ENCODE results near the gene ACO2.

The ACO2 gene

GRCh38 chr22:41491374-41492100 lies 22.6 kb downstream of the ACO2 start:
- no peak for DNase-seq

DNA sequence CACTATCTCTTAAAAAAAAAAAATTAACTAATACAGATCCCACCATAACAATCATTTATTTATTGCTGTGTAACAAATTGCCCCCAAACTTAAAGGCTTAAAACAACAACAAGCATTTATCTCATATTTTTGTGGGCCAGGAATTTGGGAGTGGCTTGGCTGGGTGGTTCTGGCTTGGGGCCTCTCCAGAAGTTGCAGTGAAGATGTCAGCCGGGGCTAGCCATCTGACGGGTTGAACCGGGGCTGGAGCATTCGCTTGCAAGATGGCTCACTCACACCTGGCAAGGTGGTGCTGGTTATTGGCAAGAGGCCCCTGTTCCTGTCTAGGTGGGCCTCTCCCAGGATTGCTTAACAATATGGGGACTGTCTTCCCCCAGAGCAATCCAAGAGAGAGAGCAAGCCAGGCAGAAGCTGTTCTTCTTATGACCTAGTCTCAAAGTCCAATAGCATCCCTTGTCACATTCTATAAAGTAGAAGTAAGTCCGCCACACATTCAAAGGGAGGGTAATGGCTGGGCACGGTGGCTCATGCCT lies 29.5 kb downstream of the ACO2 start:
- DNase-seq, result no peak

DNA sequence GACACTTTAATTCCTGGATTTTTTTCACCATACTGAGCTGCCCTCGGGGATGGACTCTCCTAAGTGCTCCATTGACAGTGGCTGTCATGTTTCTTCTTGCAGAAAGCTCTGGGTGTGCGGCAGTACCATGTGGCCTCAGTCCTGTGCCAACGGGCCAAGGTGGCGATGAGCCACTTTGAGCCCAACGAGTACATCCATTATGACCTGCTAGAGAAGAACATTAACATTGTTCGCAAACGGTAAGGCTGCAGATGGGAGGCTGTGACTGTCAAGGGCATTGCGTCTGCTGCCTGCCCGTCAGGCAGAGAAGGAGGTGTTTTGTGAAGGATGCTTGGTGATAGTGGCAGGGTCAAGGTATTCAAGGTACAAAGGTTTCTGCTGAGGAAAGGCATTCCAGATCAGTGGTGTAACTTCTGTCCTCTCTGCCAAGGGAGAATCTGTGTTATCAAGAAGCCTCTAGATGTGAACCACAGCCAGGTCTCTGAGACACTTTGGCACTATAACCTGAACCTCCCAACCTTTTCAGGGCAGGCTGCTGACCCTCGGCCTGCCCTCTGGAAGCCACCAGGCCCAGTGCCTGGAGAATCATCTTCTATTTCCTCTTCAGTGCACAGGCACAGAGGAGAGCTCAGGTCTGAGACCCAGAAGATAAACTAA lies 30.8 kb downstream of the ACO2 start:
- DNase-seq, result no peak

DNA sequence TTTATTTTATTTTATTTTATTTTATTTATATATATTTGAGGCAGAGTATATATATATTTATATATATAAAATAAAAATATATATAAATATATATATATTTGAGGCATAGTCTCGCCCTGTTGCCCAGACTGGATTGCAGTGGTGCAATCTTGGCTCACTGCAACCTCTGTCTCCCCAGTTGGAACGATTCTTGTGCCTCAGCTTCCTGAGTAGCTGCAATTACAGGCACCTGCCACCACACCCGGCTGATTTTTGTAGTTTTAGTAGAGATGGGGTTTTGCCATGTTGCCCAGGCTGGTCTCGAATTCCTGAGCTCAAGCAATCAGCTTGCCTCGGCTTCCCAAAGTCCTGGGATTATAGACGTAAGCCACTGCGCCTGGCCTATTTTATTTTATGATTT lies 31.4 kb downstream of the ACO2 start:
- no peak for DNase-seq

- DNase-seq, result peak in 1 of 2 experiments; percentile 18
Observed at GRCh38 chr22:41501209-41501608, 32.3 kb downstream of the ACO2 start.

GRCh38 chr22:41504397-41504796 lies 35.5 kb downstream of the ACO2 start:
- no peak for DNase-seq

GRCh38 chr22:41504816-41505215 lies 35.9 kb downstream of the ACO2 start:
- no peak for DNase-seq

- DNase-seq, result no peak
Observed at GRCh38 chr22:41505511-41506220, 36.7 kb downstream of the ACO2 start.

- DNase-seq, result no peak
Observed at GRCh38 chr22:41507330-41508063, 38.6 kb downstream of the ACO2 start.

DNA sequence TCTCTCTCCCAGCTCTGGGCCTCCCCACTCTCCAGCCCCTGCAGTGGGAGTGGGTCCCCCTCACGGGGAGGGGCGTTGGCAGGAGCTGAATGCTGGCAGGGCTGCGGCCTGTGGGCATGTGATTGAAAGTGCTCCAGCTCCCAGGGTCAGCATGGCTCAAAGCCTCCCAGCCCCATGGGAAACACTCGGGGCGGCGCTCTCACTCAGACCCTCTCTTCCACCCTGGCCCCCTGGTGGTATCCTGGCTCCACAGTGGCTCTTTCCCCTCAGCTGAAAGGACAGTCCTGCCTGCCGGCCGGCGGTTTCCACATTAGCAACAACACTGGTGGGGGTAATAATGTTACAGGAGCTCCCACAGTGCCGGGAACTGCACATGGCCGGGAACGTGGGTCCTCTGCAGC lies 39.9 kb downstream of the ACO2 start:
- DNase-seq, result no peak

DNA sequence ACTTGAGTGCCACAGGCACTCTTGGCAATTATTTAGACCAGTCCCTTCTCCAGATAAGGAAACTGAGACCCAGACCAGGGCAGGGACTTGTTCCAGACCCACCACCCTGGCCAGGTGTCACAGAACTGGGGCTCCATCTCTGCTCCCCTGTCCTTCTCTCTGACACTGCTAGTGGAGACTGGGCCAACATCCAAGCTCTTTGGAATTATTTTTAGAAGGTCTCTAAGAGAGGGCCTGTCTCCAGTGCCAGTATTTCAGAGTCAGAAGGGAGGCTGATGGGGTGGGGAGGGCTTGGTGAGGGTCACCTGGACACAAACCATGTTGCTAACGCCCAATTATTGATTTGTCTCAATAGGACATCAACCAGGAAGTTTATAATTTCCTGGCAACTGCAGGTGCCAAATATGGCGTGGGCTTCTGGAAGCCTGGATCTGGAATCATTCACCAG lies 42.6 kb downstream of the ACO2 start:
- no peak for DNase-seq

DNA sequence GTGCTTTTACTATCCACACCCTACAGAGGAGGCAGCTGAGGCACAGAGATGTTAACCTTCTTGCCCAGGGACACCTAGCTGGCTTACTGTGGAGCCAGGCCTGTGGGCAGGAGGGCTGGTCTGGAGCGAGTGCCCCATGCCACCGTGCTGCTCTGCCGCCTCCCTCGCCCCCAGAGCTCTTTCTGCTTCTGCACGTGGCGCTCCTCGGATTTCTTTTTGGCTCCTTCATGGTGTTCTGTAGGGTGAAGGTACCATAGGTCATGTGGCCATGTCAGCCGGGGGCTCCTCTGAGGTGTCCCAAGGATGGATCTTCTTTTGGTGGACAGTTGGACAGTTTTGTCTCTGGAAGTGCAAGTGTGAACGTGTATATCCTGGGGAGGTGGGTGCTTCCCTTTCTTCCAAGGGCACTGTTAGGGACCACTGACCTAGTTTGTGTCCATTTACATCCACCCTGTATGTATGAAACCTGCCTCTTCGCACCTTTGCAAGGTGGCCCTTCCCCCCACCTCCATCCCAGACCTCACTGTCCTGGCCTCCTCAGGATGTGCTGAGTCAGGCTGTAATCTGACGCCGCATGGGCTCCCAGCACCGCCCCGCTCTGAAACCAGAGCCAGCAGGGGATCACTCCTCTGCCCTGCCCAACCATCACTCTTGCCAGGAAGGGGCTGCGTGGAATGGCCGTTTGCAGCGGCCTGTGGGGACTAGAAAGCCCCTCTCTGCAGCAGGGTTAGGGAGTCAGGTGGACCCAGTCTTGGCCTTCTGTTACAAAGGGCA lies 43.7 kb downstream of the ACO2 start:
- DNase-seq, result peak; percentile 37 to 66

GRCh38 chr22:41513391-41513790 lies 44.5 kb downstream of the ACO2 start:
- DNase-seq, result no peak

DNA sequence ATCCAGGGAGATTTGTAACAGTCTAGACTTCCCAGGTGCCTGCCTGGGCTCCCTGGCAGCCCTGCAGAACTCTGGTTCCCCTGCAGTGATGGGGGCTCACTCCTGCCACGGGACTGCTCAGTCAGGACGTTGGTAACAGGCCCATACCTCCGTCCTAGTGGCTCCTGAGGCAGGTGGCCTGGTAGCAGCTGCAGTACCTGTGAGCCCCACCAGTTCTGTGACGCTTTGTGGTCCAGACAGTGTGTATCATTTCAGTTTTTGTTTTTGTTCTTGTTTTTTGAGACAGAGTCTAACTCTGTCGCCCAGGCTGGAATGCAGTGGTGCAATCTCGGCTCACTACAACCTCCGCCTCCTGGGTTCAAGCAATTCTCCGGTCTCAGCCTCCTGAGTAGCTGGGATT lies 47.5 kb downstream of the ACO2 start:
- no peak for DNase-seq

- DNase-seq, result peak; percentile 19 to 58
Observed at GRCh38 chr22:41517172-41518047, 48.5 kb downstream of the ACO2 start.

- no peak for DNase-seq
Observed at GRCh38 chr22:41518048-41518347, 49.1 kb downstream of the ACO2 start.

GRCh38 chr22:41521126-41521525 lies 52.2 kb downstream of the ACO2 start:
- DNase-seq, result no peak

- DNase-seq, result no peak
Observed at GRCh38 chr22:41522813-41523212, 53.9 kb downstream of the ACO2 start.

- no peak for DNase-seq
Observed at GRCh38 chr22:41523464-41524221, 54.7 kb downstream of the ACO2 start.

GRCh38 chr22:41524251-41524661 lies 55.3 kb downstream of the ACO2 start:
- DNase-seq, result no peak
